Body of pancreas (tissue), 4 donors: ENCODE results near the gene OTP.

Experiments
- POLR2A ChIP-seq, 3 donors: fragments of 450-650 bp; IDR thresholded peaks; one replicate each; pipeline ENCODE4 v1.6.1; 2016; ENCODE audit warnings: antibody characterized with exemption in 3 of 3, mild to moderate bottlenecking in 2 of 3
- TF ChIP-seq, protein P1 (sequence below), 7 experiments: fragments of 450-650 bp in 4 of 7; fragments of 200-600 bp in 3 of 7; sonication (generic) in 3 of 7; IDR thresholded peaks; one replicate each; pipeline ENCODE4 v1.5.1; 2016 to 2019; ENCODE audit warnings: antibody characterized with exemption in 7 of 7

DNA sequence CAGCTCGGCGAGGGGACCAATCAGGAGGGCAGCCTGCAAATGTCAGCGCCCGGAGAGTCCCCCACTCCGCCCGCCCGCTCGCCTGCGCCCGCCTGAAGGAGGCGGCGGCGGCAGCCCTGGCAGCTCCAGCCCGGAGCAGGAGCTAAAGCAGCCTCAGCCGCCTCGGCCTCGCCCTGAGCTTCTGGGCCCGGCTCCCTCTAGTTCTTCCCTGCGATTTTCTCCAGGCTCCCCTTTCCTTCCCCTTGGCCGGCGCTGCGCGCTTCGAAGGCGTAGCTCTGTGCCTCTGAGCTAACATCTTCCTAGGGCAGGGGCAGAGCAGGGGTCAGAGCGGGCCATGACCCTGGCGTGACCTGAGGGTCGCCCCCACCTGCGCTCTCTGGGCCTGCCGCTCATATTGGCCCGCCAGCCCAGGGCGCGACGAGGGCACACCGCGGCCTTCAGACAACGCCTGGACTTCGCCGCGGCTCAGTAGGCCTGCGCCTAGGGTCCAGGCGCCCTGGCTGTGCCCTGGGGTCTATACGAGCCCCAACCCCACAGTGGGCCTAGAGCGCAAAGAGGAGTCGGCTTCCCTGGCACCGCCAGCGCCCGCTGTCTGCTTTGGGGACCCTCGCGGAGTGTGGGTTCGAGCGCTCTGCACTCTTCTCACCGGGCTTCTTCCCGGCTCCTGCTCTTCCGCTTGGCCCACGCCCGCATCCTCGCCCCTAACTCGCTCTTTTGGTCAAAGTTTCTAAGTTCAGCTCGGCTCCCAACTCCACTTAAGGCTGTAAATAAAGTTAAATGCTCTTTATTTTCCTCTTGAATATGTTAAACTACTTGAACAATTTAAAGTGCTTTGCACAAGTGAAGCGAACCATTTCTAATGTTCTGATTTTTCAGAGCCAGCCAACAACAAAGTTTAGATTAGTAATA lies 504 bp upstream of the OTP start:
- TF ChIP-seq, protein P1, sequence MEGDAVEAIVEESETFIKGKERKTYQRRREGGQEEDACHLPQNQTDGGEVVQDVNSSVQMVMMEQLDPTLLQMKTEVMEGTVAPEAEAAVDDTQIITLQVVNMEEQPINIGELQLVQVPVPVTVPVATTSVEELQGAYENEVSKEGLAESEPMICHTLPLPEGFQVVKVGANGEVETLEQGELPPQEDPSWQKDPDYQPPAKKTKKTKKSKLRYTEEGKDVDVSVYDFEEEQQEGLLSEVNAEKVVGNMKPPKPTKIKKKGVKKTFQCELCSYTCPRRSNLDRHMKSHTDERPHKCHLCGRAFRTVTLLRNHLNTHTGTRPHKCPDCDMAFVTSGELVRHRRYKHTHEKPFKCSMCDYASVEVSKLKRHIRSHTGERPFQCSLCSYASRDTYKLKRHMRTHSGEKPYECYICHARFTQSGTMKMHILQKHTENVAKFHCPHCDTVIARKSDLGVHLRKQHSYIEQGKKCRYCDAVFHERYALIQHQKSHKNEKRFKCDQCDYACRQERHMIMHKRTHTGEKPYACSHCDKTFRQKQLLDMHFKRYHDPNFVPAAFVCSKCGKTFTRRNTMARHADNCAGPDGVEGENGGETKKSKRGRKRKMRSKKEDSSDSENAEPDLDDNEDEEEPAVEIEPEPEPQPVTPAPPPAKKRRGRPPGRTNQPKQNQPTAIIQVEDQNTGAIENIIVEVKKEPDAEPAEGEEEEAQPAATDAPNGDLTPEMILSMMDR (IDR thresholded peaks at IDR 0.05) = no peak
- no peak for TF ChIP-seq POLR2A (IDR thresholded peaks at IDR 0.05)
